ENCODE measurements around the gene PDE4D.

PDE4D gene

DNA sequence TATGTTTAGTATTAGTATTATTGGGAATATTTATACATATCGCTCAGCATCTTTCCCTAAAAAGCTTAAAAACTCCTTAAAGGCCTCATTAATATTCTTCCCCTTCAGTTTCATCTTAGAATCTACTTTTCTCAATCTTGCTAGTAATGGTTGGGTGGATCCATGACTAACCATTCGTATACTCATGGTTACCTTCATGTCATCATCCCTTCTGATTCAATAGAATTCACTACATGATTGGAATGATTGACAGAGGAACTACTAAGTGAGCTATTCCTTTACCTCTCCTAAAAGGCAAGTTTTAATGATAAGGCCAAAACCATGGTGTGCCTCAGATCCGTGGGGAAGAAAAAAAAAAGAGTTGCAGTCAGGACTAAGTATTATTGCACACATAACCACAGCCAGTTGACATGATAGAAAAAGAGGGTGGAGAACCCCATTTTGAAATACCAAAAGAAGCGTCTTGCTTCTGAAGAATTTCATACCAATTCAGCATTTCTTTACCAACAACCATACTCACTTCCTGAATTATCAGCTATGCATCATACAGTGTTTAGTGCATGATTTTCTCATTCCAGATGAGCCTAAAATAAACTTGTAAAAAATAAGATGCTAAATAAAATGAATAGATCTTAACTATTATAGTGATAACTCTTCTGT, 624.6 kb downstream of the PDE4D start:
- H2AFZ ChIP-seq (ENCODE audit: low read length), result no peak overlapping the region
- no peak overlapping the region for H3K27ac ChIP-seq (ENCODE audit: low read length)
- no peaks in the 10 kb centered on the region for H4K20me1 ChIP-seq (ENCODE audit: insufficient read depth, low read length)
- no peak overlapping the region for H3K4me2 ChIP-seq (ENCODE audit: low read depth, low read length)
- no peak overlapping the region for H3K9ac ChIP-seq (ENCODE audit: low read length)
- H3K27me3 ChIP-seq (replicated peaks; ENCODE audit: insufficient read depth, low read length), result no peaks in the 10 kb centered on the region
- H3F3A ChIP-seq (ENCODE audit: insufficient read depth, low read length), result no peaks in the 10 kb centered on the region
- no peaks in the 10 kb centered on the region for H3K9me2 ChIP-seq (replicated peaks; ENCODE audit: insufficient read depth, low read length)
- H3K4me1 ChIP-seq (ENCODE audit: low read length), result no peaks in the 10 kb centered on the region
- H3K4me3 ChIP-seq (ENCODE audit: low read length), result no peak overlapping the region
- H3K9me3 ChIP-seq (replicated peaks; ENCODE audit: insufficient read depth, low read length), result no peaks in the 10 kb centered on the region
- no peaks in the 10 kb centered on the region for H3K36me3 ChIP-seq (replicated peaks; ENCODE audit: insufficient read depth, low read length)
- no peaks in the 10 kb centered on the region for H3K79me2 ChIP-seq (ENCODE audit: low read length)
- TF ChIP-seq EZH2phosphoT487 (IDR thresholded peaks at IDR 0.05; ENCODE audit: low read length), result no peak
- TF ChIP-seq CTCF (IDR thresholded peaks at IDR 0.05; ENCODE audit: low read length), result no peak
- no peak for TF ChIP-seq EZH2 (optimal IDR thresholded peaks at IDR 0.05; ENCODE audit: low read depth, low read length)
- DNase-seq, result no peak

DNA sequence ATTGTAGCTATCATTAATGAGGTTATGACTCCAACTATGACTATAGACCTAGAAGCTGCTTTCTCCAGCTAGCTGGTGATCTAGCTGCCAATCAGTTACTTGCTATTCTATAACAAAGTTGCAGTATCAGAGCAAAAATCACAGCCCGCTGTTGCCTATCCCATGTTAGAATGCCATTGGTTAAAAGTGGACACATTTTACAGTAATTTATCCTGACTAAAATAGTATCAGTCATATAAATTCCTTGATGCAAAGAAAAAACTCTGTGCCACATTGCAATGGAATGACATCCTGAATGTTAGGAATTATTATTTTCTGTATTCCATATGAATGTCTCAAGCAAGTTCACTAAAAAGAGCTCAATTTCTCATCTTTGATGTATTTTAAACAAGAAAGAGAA, 626.5 kb downstream of the PDE4D start:
- no peak overlapping the region for H3K9ac ChIP-seq (ENCODE audit: low read length)
- no peak overlapping the region for H2AFZ ChIP-seq (ENCODE audit: low read length)
- H3K27me3 ChIP-seq (replicated peaks; ENCODE audit: insufficient read depth, low read length), result no peaks in the 10 kb centered on the region
- DNase-seq, result no peak
- no peaks in the 10 kb centered on the region for H3K36me3 ChIP-seq (replicated peaks; ENCODE audit: insufficient read depth, low read length)
- TF ChIP-seq EZH2phosphoT487 (IDR thresholded peaks at IDR 0.05; ENCODE audit: low read length), result no peak
- no peak for TF ChIP-seq CTCF (IDR thresholded peaks at IDR 0.05; ENCODE audit: low read length)
- no peak for TF ChIP-seq EZH2 (optimal IDR thresholded peaks at IDR 0.05; ENCODE audit: low read depth, low read length)
- H3K4me2 ChIP-seq (ENCODE audit: low read depth, low read length), result no peak overlapping the region
- H3K9me3 ChIP-seq (replicated peaks; ENCODE audit: insufficient read depth, low read length), result no peaks in the 10 kb centered on the region
- no peak overlapping the region for H3K4me3 ChIP-seq (ENCODE audit: low read length)
- H3F3A ChIP-seq (ENCODE audit: insufficient read depth, low read length), result no peaks in the 10 kb centered on the region
- H3K79me2 ChIP-seq (ENCODE audit: low read length), result no peaks in the 10 kb centered on the region
- H3K27ac ChIP-seq (ENCODE audit: low read length), result no peak overlapping the region
- no peaks in the 10 kb centered on the region for H3K4me1 ChIP-seq (ENCODE audit: low read length)
- no peaks in the 10 kb centered on the region for H3K9me2 ChIP-seq (replicated peaks; ENCODE audit: insufficient read depth, low read length)
- H4K20me1 ChIP-seq (ENCODE audit: insufficient read depth, low read length), result no peaks in the 10 kb centered on the region

DNA sequence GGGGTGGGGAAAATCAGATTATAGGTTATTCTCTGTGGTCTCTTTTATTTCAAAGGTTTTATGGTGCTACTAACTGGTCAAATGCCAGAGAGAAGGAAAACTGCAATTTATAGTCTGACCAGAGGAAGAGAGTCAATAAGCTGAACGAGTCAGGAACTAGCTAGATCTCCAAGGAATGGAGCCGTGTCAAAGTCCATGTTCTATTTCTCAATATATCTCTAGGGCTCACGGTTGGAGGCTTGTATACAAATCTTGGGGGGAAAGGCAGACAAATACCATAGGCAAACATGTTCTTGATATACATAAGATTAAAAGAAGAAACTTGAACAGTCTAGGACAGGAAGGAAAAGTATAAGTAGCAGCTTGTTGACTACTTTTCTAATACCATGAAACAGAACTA, 627.1 kb downstream of the PDE4D start:
- no peak for DNase-seq
- Histone ChIP-seq H3K9me2 (replicated peaks; ENCODE audit: insufficient read depth, low read length) (no peaks in the 10 kb centered on the region), H3K4me1 (ENCODE audit: low read length) (no peaks in the 10 kb centered on the region), H4K20me1 (ENCODE audit: insufficient read depth, low read length) (no peaks in the 10 kb centered on the region), H3K36me3 (replicated peaks; ENCODE audit: insufficient read depth, low read length) (no peaks in the 10 kb centered on the region), H3K9me3 (replicated peaks; ENCODE audit: insufficient read depth, low read length) (no peaks in the 10 kb centered on the region), H3K27ac (ENCODE audit: low read length) (no peak overlapping the region), H2AFZ (ENCODE audit: low read length) (no peak overlapping the region), H3K4me2 (ENCODE audit: low read depth, low read length) (no peak overlapping the region), H3K79me2 (ENCODE audit: low read length) (no peaks in the 10 kb centered on the region), H3K9ac (ENCODE audit: low read length) (no peak overlapping the region), H3F3A (ENCODE audit: insufficient read depth, low read length) (no peaks in the 10 kb centered on the region), H3K27me3 (replicated peaks; ENCODE audit: insufficient read depth, low read length) (no peaks in the 10 kb centered on the region), H3K4me3 (ENCODE audit: low read length) (no peak overlapping the region)
- no peak for TF ChIP-seq EZH2 (optimal IDR thresholded peaks at IDR 0.05; ENCODE audit: low read depth, low read length)
- TF ChIP-seq EZH2phosphoT487 (IDR thresholded peaks at IDR 0.05; ENCODE audit: low read length), result no peak
- no peak for TF ChIP-seq CTCF (IDR thresholded peaks at IDR 0.05; ENCODE audit: low read length)

Measured in MM.1S (cell line).